HG03135 (cell line): ENCODE measurements around the gene CNPY4.

Source experiments
- ATAC-seq: cut with Tn5 transposase; IDR thresholded peaks from one replicate; pipeline ENCODE4 v1.9.1; 2021; ENCODE audit warnings: mild to moderate bottlenecking, moderate library complexity; ENCODE audit not compliant: unreplicated experiment

Gene CNPY4

GRCh38 chr7:100166317-100166940 is 47.0 kb downstream of the CNPY4 start:
- ATAC-seq, result no peak

GRCh38 chr7:100166970-100167911 is 47.8 kb downstream of the CNPY4 start:
- ATAC-seq, result no peak

GRCh38 chr7:100167912-100168323 is 48.5 kb downstream of the CNPY4 start:
- no peak for ATAC-seq

GRCh38 chr7:100169147-100169850 is 49.9 kb downstream of the CNPY4 start:
- no peak for ATAC-seq

- ATAC-seq, result no peak
These were observed 50.9 kb downstream of the CNPY4 start for GRCh38 chr7:100170101-100170897.

- no peak for ATAC-seq
These were observed 51.8 kb downstream of the CNPY4 start for GRCh38 chr7:100171087-100171681.

GRCh38 chr7:100171840-100172239 is 52.4 kb downstream of the CNPY4 start:
- ATAC-seq, result no peak

GRCh38 chr7:100173806-100174495 is 54.5 kb downstream of the CNPY4 start:
- no peak for ATAC-seq

GRCh38 chr7:100174582-100174981 is 55.1 kb downstream of the CNPY4 start:
- ATAC-seq, result no peak
